ENCODE measurements around the gene KIAA1614.

The KIAA1614 gene

DNA sequence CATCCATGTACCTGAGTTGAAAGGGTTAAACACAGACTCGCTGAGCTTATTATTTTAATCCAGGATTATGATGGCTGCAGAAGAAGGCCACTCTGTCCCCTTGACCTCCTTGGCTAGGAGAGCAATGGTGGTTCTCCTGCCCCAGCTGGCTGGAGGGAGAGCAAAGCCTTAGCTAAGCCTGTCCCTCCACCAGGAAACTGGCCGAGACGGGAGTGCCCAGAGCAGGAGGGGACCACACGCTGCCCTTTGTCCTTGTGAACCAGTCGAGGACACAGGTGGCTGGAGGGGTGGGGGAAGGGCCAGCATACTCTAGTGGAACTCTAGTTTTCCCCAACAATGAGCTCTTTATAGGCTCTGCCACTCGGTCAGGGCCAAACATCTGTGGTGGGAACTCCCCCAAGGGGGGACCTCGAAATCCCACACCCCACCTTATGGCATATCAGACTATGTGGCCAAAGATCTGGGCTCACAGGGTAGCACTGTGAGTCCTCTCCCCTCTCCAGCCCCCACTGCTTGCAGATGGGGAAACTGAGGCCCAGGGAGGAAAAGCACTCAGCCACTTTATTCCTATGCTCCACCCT is 12.9 kb downstream of the KIAA1614 start:
- no peak for DNase-seq

DNA sequence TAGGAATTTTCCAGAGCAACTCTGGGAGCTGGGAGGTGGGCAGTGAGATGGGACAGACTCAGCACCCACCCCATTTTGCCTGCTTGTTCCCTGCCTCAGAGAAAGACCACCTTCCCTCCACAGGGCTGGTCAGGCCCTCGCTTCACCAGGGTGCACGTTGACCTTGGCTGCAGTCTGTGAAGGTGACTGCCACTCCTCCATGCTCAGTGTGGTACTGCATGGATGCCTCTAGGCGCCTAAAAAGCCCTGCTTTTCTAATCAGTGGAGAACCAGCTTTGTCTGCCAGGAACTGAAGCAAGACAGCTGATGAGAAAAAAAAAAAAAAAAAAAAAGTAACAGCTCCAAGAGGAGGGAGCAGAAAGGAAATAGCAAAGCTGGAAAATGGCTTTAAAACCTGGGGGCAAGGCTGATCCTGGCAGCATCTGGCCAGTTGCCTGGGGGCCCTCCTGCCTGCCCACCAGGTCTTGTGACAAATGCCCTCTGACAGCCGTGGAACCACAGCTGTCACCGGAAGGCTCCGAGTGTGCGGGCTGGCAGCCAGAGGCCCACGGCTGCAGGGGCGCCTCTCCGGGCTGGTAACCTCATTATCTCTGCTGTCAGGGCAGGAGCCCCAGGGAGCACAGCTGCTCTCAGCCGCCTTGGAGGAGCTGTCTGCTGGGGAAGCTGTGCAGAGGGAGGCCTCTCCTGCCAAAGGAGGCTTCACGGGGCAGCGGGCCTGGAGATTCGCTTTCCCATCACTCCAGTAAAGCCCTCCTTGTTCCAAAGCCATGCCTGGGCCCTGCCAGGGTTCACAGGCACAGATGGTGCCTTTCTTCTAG is 13.7 kb downstream of the KIAA1614 start:
- DNase-seq, result peak; percentile 83

DNA sequence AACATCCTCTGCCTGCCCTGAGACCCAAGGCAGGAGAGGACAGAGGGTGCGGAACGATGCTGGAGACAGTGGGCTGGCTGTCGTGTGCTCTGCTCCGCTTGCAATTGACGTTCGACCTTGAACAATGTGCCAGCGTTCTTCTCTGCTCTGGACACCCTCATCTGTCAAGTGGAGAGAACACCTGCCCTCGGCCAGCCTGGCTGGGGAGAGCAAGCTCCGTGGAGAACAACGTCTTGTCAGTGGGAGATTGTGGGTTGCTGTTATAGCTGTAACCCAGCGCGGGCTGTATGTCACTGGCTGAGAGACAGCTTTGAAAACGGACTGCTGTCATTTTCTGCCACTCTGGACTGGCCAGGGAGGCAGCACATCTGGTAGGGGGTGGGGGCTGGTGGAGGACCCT is 14.7 kb downstream of the KIAA1614 start:
- peak; percentile 46 for DNase-seq

DNA sequence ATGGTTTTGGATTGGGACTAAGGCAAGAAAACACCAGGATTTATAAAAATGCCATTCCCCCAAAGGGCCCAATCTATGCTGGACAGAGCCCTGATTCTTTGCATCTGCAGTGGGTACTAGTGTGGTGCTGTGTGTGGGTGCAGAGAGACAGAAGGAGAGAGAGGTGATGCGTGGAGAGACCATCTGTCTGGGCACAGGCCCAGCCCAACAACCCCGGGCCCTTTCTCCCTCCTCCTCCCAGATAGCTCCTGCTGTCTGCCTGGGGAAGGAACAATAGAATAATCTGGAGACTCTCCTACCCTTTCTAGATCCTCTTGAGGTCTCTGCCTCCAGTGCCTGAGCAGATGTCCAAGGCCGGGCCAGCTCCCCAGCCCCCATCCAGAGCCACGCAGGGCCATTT is 15.1 kb downstream of the KIAA1614 start:
- peak; percentile 86 for DNase-seq

DNA sequence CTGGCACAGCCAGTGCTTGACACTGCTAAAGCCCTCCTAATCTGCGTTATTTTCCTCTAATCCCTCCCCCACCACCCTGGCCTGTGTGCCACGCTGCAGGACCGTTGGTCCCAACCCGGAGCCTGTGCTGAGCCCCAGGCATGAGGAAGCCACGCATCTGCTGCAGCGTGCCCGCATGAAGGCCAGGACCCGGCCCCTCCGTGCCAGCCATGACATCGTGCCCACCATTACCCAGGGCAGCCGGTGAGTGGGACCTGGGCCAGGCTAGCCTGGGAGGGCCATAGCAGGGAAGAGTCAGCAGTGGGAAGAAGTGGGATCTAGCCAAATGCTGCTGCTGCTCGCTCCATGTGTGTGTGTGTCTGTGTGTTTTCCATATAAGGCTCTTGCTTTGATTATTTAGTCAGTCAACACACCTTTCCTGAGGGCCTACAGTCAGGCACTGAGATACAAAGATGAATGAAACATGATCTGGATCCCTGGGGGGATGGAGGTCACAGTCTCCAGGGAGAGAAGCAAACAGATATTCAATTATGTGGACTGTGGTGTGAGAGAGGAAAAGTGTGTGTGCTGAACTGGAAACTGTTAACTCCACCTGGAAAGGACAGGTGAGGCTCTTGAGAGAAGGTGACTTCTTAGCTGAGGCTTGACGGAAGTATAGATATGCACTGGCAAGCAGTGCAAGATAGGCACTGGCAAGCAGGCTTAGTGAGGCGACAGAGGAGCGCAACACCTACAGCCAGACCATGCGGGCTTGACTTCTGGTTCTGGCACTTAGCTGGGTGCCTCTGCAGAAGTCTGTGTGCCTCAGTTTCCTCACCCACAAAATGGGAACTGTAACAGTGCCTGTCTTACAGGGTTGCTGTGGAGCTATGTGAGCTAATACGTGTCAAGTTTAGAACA is 15.9 kb downstream of the KIAA1614 start:
- DNase-seq, result no peak

DNA sequence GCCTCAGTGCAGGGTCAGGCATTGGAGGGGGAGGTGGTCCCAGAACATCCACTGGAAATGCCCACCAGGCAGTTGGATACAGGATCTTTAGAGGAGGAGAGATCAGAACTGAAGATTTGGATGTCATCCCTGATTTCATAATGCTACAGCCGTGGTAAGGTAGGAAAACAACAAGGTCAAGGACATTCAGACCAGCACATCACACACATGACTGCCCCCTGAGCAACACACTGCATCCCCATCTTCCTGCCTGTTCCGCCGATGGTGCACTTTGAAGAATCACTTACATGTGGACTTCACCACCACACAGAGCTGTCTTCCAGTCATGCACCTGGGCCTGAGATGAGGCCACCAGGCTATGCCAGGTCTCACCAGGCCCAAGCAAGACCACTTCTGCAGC is 16.7 kb downstream of the KIAA1614 start:
- no peak for DNase-seq

DNA sequence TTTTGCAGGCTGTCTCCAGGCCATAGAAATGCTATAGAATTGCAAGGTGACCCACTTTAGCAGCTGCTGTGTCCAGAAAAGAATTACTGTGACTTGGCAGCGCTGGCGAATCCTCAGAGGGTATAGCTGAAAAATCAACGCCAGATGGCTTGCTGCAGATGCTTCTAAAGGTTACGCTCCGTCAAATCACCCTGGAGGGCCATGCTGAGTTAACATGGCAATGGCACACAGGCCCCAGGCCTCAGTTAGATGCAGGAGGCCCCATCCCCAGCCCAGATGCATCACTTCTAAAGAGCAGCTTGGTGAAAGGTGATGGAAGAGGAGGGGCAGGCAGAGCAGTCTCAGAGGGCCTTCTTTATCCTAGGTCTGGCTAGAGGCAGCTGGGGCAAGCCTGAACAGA is 18.0 kb downstream of the KIAA1614 start:
- peak; percentile 96 for DNase-seq

DNA sequence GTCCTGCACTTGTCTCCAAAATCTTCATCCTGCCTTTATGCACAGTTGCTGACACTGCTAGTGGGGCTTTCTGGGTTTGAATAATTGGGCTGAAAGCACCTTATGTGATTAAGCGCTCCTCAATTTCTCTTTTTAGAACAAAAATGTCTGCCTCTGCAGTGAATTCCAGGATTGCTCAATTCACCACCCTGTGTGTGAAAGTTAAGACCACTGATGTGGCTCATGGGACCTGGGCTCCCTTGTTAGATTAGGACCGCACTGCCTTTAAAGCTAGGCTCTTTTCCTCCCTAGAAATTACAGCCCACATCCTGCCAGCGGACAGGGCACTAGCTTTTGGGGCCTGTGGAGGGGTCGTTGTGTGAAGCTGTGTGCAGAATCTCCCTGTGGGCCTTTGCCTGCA is 18.8 kb downstream of the KIAA1614 start:
- DNase-seq, result no peak

DNA sequence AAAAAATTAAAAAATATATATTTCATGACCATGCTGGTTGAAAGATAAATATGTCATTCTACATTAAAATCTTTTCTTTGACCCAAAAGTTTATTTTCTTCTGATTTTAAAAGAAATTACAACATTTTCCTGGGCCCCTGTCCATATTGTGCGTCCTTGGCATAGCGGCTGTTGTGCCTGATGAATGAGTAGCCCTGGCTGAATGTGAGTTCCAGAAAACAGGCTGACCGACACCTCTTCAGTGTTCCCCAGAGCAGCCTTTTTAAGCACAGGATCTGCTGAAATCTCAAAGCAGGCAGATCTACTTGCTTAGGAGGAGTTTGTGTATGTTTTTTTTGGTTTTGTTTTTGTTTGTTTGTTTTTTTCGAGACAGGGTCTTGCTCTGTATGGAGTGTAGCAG is 19.7 kb downstream of the KIAA1614 start:
- no peak for DNase-seq

DNA sequence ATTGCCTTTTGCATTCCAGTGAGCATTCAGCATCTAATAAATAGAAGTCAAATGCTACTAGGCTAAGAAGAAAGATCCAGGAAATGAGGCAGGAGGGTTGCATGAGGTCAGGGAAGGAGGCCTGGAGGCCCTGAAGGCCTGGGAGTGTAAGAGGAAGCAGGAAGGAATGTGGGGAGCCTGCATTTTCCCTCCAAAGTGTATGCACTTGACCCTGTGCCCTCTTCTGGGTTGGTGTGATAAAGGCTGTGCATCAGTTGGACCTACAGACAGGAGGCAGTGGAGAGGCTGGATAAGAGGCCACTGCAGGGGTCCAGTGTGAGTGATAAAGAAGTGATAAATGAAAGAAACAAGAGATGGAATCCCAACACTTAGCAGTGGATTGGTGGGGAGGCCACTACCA is 20.4 kb downstream of the KIAA1614 start:
- no peak for DNase-seq

DNA sequence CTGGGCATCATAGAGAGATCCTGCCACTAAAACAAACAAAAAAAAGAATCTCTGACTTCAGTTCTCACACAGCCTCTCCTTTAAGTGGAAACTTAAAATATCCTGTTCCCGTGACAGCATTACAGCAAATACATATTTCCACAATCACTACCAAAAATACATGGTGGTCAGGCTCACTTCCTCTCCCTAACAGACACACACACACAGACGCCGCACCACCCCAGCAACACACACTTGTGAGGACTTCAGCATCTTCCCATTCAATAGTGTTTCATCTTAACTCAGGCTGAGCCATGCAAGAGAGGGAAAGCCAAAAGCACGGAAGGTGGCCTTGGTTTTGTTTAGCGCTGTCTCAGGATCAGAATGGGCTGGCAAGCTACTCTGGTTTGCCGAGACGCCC is 21.9 kb downstream of the KIAA1614 start:
- DNase-seq, result no peak

DNA sequence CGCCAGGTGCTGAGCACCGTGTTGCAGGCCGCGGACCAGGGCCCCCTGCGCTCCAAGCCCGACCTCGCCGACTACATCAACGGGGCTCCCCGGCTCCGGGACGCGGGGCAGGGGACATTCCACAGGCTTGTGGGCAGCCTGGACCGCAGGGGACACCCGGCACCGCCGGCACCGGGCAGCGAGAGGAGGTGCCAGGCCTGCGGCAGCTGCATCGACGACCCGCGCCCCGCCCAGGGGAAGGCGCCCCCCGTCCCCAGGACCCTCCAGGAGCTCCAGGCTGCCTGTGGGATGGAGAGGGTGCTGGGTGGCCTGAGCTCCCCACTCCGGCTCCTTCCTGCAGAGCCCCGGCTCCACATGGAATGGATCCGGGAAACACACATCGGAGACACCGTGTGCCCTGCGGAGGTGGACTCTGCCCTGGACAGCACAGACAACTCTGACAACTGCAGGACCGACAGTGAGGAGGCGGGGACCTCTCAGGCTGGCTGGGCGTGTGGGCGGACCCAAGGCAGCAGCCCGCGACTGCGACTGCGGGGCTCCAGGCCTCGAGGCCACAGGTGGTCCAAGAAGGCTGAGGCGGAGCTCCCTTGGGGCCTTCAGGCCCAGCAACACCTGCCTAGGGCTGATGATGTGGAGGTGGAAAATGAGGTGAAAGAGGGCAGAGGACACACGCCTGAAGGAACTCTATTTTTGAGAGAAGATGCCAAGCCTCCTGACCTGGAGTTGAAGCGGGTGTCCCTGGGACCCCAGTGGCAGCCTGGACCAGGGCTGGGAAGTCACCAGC is 22.8 kb downstream of the KIAA1614 start:
- no peak for DNase-seq

DNA sequence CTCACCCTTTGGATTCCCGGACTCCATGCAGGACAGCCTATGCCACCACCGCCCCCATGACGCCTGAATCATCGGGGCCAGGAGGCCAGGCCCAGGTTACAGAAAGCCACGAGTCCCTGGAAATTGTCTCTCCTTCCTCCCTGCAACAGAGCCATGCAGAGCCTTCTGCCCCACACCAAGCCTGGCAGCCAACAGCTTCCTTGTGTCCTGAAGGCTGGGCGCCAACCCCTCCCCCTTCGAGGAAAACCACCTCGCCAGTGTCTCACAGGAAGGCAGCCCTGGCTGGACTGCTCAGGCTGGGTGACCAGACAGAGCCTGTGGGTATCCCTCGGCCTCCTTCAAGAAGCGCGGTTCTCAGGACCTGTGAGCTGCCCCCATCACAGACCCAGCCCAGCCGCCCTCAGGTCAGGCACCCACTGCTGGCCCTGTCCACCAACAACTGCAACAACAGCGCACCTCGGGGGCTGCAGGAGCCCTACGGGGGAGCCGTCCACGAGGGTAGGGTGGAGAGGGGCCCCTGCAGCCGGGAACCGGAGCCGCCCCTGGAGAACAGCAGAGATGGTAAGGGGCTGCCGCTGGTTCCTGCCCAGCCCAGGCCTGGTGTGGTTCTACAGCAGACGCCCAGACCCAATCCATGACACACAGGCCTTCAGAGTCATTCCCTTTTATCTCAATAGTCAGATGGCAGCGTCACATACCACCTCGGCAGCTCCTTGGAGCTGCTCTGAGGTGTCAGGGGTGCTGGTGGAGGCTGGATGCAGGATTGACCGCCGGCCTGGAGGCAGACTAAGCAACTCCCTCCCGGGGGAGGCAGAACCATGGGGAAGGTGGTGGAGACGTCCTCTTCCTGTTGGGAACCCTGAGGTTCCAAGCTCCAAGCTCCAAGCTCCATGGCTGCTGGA is 23.7 kb downstream of the KIAA1614 start:
- no peak for DNase-seq

DNA sequence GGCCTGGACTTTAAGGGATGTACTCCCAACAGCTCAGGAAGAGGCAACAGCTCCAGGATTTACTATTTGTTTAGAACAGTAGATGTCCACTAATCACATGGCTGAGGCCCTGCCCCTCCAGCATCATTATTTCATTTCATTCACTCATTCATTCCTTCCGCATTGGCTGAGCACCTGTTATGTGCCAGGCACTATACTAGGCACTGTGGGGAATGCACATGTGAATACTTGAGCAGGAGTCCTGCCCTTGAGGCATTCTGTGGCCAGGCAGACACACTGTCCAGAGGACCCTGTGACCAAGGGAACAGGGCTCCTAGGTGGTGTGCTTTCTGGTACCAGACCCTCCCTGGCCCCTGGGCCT is 24.3 kb downstream of the KIAA1614 start:
- no peak for DNase-seq

DNA sequence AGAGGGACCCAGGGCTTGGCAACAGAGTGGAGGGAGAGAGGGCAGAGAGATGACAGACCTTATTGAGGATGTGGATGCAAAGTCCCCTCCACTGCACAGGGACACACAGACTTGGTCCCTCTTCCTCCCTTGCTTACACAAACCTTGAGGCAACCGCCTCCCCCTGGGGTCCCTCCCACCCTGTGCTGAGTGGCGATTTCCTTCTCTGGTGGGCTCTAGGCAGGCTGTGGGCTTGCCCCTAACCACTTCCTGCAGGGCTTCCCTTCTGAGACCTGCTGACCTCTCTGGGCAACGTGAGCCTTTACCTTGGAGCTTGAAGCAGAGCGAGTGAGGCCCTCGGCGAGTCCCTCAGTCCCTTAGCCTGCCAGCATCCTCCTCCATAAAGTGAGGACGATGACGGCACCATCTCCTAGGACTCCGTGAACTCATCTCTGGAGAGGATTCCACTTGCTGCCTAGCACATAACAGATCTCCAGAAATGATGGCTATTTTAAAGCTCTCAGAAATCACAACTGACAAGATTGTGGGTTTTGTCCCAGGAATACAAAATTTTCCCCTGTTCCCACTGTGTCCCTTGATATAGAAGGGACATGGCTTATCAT is 25.0 kb downstream of the KIAA1614 start:
- DNase-seq, result no peak

DNA sequence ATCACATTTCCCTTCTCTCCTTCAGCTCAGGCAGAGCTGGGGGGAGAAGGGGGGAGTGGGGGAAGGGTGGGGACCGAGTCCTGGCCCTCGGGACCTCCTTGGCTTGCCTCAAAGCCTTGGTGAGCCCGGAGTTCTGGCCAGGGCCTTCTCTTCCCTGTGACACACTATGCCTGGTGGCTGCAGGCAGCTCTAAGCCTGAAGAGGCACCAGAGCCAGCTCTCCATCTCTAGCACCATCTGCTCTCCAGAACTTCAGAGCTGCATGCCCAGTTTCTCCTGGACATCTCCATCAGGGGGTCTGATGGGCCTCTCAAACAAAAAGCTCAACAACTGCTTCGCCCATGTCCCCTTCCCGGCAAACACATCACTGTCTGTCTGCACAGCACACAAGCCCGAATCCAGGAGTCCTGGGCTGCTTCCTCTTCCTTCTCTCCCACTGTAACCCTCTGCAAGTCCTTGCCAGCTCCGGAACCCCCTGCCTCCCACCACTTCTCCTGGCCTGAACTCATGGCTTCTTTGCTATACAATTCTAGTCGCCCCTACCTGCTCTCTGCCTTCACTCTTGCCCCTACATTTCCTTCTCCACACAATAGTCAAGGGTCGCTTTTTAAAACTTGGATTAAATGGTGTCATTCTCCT is 26.5 kb downstream of the KIAA1614 start:
- DNase-seq, result no peak

DNA sequence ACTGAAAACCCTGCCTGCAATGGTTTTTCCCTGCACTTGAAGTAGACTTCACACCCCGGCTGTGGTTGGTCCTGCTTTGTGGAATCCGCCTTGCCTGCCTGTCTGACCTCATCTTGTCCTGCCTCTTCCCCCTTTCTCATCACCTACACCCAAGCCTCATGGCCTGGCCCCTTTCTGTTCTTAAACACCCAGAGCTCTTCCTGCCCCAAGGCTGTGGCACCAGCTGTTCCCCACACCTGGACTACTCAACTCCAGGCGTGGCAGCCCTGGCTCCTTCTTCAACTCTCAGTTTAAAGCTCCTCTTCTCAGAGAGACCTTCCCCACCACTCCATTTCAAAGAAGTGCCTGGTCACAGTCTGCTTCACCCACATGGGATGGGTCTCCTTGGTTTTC is 27.0 kb downstream of the KIAA1614 start:
- DNase-seq, result no peak

DNA sequence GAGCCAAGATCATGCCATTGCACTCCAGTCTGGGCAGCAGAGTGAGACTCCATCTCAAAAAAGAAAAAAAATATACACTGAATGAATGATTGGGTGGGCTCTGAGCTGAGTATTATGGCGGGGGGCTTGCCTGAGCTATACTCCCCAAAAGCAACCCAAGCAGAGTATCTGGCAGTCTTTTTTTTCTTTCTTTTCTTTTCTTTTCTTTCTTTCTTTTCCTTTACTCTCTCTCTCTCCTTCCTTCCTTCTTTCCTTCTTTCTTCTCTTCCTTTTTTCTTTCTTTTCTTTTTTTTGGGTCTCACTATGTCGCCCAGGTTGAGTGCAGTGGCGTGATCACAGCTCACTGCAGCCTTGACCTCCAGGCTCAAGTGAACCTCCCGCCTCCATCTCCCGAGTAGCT is 27.7 kb downstream of the KIAA1614 start:
- DNase-seq, result no peak

DNA sequence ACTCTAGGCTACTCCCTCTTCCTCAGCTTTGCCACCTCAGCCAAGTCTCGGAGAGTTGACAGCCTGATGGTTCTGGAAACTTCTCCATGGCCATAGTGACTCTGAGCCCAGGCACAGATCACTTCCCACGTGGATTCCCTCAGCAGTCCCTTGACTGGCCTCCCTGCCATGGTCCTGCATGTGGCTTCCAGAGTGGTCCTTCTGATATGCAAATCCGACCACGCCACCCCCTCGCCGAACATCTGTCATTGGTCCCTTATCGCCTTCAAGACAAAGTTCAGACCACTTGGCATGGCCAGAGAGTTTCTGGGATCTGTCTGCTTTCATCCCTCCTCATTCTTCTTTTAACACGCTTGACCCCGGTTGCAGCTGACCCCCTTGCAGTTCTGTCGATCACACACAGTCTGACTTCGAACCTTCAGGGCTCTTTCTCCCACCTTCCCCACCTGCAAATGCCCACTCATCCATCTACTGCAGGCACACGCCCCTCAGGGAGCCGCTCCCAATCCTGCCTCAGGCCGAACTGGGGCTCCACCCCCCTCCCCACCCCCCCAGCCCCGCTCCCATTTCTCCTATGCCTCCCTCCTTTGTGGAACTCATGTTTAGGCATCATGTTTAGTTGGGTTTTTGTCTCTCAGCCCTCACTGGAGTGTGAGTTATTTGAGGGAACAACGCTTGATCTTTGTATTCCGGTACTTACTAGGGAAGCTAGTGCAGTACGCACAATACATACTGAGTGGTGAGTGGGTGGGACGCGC is 29.0 kb downstream of the KIAA1614 start:
- DNase-seq, result no peak

DNA sequence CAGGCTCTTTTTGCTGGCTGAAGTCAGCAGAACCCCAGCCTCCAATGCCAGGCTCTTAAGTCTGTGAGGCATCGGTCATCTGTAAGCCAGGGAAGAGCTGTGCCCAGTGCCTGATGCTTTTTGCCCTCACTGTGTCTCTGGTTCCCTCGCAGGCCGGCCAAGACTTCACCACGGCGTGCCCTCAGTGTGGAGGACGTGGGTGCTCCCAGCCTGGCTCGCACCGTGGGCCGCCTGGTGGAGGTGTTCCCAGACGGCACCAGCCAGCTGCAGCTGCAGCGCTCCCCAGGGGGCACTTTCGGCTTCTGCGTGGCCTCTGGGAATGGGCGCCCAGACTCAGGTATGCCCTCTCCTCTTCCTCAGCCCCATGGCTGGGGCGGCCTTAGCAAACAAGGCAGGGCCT is 32.5 kb downstream of the KIAA1614 start:
- no peak for DNase-seq
